Measurements from ENCODE around the gene DNAJC1. TPM values are rescaled to one million over a fixed set of nuclear protein-coding genes. Genes with fewer than 3 reads are reported as not detected.

The DNAJC1 gene
- total and polyA plus RNA-seq, 4 donors = 21.2 to 48.1 (median 32.5) TPM

- TF ChIP-seq ATF3 (IDR thresholded peaks at IDR 0.05) = no peak
- no peak for TF ChIP-seq RAD21 (IDR thresholded peaks at IDR 0.05)
- TF ChIP-seq JUND (IDR thresholded peaks at IDR 0.05) = no peak
- TF ChIP-seq MAX (IDR thresholded peaks at IDR 0.05) = no peak
Observed at GRCh38 chr10:21976739-21977138, 26.8 kb downstream of the DNAJC1 start (continued).

GRCh38 chr10:21976280-21976679 lies 27.2 kb downstream of the DNAJC1 start:
- TF ChIP-seq GABPA (IDR thresholded peaks at IDR 0.05 in 1 of 2, conservative IDR thresholded peaks at IDR 0.05 in 1 of 2) (no peak), SP1 (IDR thresholded peaks at IDR 0.05) (no peak), ATF3 (IDR thresholded peaks at IDR 0.05) (no peak), EGR1 (IDR thresholded peaks at IDR 0.05; ENCODE audit: low read depth in 2 of 2) (no peak), YY1 (IDR thresholded peaks at IDR 0.05) (no peak), RXRA (IDR thresholded peaks at IDR 0.05) (no peak)
- no peak for DNase-seq (ENCODE audit: low spot score)
- Histone ChIP-seq H3K9ac (ENCODE audit: low read depth in 1 of 2, low read length in 2 of 2) (no peak overlapping the region), H3K9me3 (ENCODE audit: control insufficient read depth in 4 of 4, low read length in 3 of 4) (no peaks in the 10 kb centered on the region), H3K4me1 (ENCODE audit: control insufficient read depth in 4 of 4, insufficient read depth in 4 of 4, low read length in 3 of 4) (peaks cover 0 to 5% (median 2%) of the 10 kb centered on the region in 4 donors), H3K4me3 (ENCODE audit: low read depth in 1 of 3, low read length in 3 of 3) (no peak overlapping the region), H3K36me3 (ENCODE audit: control insufficient read depth in 4 of 4, insufficient read depth in 3 of 4, low read depth in 1 of 4, low read length in 3 of 4) (no peaks in the 10 kb centered on the region), H3K27ac (ENCODE audit: low read depth in 1 of 2, low read length in 2 of 2) (no peak overlapping the region), H3K27me3 (ENCODE audit: control insufficient read depth in 4 of 4, insufficient read depth in 4 of 4, low read length in 3 of 4) (no peaks in the 10 kb centered on the region)
- 91% methylated on average over 2 of the region's 2 CpGs for WGBS

DNA sequence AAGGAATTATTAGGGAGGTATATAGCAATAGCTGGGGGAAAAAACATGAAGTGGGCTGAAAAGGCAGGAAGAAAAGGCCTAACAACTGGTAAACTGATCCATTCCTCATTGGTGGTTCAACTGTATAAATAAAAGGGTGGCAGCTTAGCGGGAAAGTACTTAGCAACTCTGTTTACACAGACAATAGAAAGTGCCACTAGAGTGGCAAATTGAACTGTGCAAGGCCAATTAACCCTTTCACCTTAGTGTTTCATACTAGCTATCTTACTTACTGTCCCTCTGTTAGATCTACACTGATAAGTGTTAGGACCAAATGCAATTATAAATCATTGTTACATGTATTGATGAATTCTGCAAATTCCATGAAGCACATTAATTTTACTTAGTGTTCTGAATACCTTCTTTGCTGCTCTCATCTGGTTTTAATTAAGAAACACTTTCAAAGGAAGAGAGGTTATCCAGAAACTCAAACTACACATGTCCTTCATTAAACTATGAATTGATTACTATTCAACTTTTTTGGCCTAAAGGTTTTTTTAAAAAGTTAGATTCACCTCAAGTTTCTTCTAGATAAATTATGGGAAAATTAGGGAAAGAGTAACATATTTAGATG lies 28.0 kb downstream of the DNAJC1 start:
- no peak overlapping the region for H3K4me3 ChIP-seq (ENCODE audit: low read depth in 1 of 3, low read length in 3 of 3)
- H3K27ac ChIP-seq (ENCODE audit: low read depth in 1 of 2, low read length in 2 of 2) = no peak overlapping the region
- TF ChIP-seq FOXA1 (IDR thresholded peaks at IDR 0.05) = peak; percentile 23
- TF ChIP-seq ATF3 (IDR thresholded peaks at IDR 0.05) = no peak
- peak; percentile 55 for TF ChIP-seq FOXA2 (IDR thresholded peaks at IDR 0.05)
- no peaks in the 10 kb centered on the region for H3K36me3 ChIP-seq (ENCODE audit: control insufficient read depth in 4 of 4, insufficient read depth in 3 of 4, low read depth in 1 of 4, low read length in 3 of 4)
- DNase-seq (ENCODE audit: low spot score) = no peak
- no peak overlapping the region for H3K9ac ChIP-seq (ENCODE audit: low read depth in 1 of 2, low read length in 2 of 2)
- H3K27me3 ChIP-seq (ENCODE audit: control insufficient read depth in 4 of 4, insufficient read depth in 4 of 4, low read length in 3 of 4) = no peaks in the 10 kb centered on the region
- peaks cover 0 to 5% (median 2%) of the 10 kb centered on the region in 4 donors for H3K4me1 ChIP-seq (ENCODE audit: control insufficient read depth in 4 of 4, insufficient read depth in 4 of 4, low read length in 3 of 4)
- 36% methylated on average over 1 of the region's 1 CpG for WGBS
- H3K9me3 ChIP-seq (ENCODE audit: control insufficient read depth in 4 of 4, low read length in 3 of 4) = no peaks in the 10 kb centered on the region

GRCh38 chr10:21972584-21972983 lies 30.9 kb downstream of the DNAJC1 start:
- no peak overlapping the region for H3K4me3 ChIP-seq (ENCODE audit: low read depth in 1 of 3, low read length in 3 of 3)
- H3K36me3 ChIP-seq (ENCODE audit: control insufficient read depth in 4 of 4, insufficient read depth in 3 of 4, low read depth in 1 of 4, low read length in 3 of 4) = no peaks in the 10 kb centered on the region
- peaks cover 0 to 5% (median 2%) of the 10 kb centered on the region in 4 donors for H3K4me1 ChIP-seq (ENCODE audit: control insufficient read depth in 4 of 4, insufficient read depth in 4 of 4, low read length in 3 of 4)
- H3K27me3 ChIP-seq (ENCODE audit: control insufficient read depth in 4 of 4, insufficient read depth in 4 of 4, low read length in 3 of 4) = no peaks in the 10 kb centered on the region
- H3K9ac ChIP-seq (ENCODE audit: low read depth in 1 of 2, low read length in 2 of 2) = no peak overlapping the region
- H3K9me3 ChIP-seq (ENCODE audit: control insufficient read depth in 4 of 4, low read length in 3 of 4) = no peaks in the 10 kb centered on the region
- 89% methylated on average over 1 of the region's 1 CpG for WGBS
- no peak for DNase-seq (ENCODE audit: low spot score)
- no peak overlapping the region for H3K27ac ChIP-seq (ENCODE audit: low read depth in 1 of 2, low read length in 2 of 2)
- no peak for TF ChIP-seq FOXA1 (IDR thresholded peaks at IDR 0.05)
- no peak for TF ChIP-seq RAD21 (IDR thresholded peaks at IDR 0.05)
- no peak for TF ChIP-seq GABPA (IDR thresholded peaks at IDR 0.05 in 1 of 2, conservative IDR thresholded peaks at IDR 0.05 in 1 of 2)
- TF ChIP-seq ATF3 (IDR thresholded peaks at IDR 0.05) = no peak
- no peak for TF ChIP-seq TAF1 (conservative IDR thresholded peaks at IDR 0.05)
- no peak for TF ChIP-seq RXRA (IDR thresholded peaks at IDR 0.05)
- no peak for TF ChIP-seq REST (IDR thresholded peaks at IDR 0.05)
- TF ChIP-seq EGR1 (IDR thresholded peaks at IDR 0.05; ENCODE audit: low read depth in 2 of 2) = no peak
- no peak for TF ChIP-seq NR2F2 (IDR thresholded peaks at IDR 0.05)
- no peak for TF ChIP-seq FOXA2 (IDR thresholded peaks at IDR 0.05)
- no peak for TF ChIP-seq YY1 (IDR thresholded peaks at IDR 0.05)
- TF ChIP-seq, protein P1, sequence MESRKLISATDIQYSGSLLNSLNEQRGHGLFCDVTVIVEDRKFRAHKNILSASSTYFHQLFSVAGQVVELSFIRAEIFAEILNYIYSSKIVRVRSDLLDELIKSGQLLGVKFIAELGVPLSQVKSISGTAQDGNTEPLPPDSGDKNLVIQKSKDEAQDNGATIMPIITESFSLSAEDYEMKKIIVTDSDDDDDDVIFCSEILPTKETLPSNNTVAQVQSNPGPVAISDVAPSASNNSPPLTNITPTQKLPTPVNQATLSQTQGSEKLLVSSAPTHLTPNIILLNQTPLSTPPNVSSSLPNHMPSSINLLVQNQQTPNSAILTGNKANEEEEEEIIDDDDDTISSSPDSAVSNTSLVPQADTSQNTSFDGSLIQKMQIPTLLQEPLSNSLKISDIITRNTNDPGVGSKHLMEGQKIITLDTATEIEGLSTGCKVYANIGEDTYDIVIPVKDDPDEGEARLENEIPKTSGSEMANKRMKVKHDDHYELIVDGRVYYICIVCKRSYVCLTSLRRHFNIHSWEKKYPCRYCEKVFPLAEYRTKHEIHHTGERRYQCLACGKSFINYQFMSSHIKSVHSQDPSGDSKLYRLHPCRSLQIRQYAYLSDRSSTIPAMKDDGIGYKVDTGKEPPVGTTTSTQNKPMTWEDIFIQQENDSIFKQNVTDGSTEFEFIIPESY (IDR thresholded peaks at IDR 0.05) = no peak
- no peak for TF ChIP-seq HNF4A (conservative IDR thresholded peaks at IDR 0.05)

Measured in liver (tissue), 9 donors.